Retina (tissue), 1 donor: ENCODE measurements around the gene RBM19.
A peak's percentile ranks its signal among the peaks of the same experiment; 100 is the strongest.
"Not testable (repeated sequence)": the region's sequence is repeated elsewhere in the genome, so short reads cannot be mapped to it uniquely, and the experiment has no call there.

ENCODE experiments used
- DNase-seq: peaks from one replicate; pipeline ENCODE4 v3.0.0-alpha.2; 2016

The RBM19 gene

GRCh38 chr12:113965951-113966797, at the start of gene RBM19:
Gene RBM19, minus strand, starts transcription at chr12:113966325. Its CDS starts 98 bp downstream, at chr12:113966227.
- peak; percentile 98 for DNase-seq

- no peak for DNase-seq
These were observed 49.7 kb upstream of the RBM19 start for GRCh38 chr12:114015851-114016250.

GRCh38 chr12:114013575-114014345, 47.6 kb upstream of the RBM19 start:
- no peak for DNase-seq

GRCh38 chr12:114012744-114013431, 46.8 kb upstream of the RBM19 start:
- no peak for DNase-seq

GRCh38 chr12:114011711-114012110, 45.6 kb upstream of the RBM19 start:
- DNase-seq: no peak

GRCh38 chr12:114006482-114007425, 40.6 kb upstream of the RBM19 start:
- no peak for DNase-seq

- no peak for DNase-seq
These were observed 38.3 kb upstream of the RBM19 start for GRCh38 chr12:114004402-114004801.

- no peak for DNase-seq
These were observed 37.2 kb upstream of the RBM19 start for GRCh38 chr12:114003286-114003685.

GRCh38 chr12:114001511-114002340, 35.6 kb upstream of the RBM19 start:
- no peak for DNase-seq

- DNase-seq: no peak
These were observed 34.7 kb upstream of the RBM19 start for GRCh38 chr12:114000861-114001260.

- not testable (repeated sequence) for DNase-seq
These were observed 34.1 kb upstream of the RBM19 start for GRCh38 chr12:114000261-114000660.

- DNase-seq: no peak
These were observed 31.2 kb upstream of the RBM19 start for GRCh38 chr12:113997365-113997764.

GRCh38 chr12:113996026-113996425, 29.9 kb upstream of the RBM19 start:
- DNase-seq: no peak

- DNase-seq: no peak
These were observed 27.9 kb upstream of the RBM19 start for GRCh38 chr12:113994051-113994450.

- not testable (repeated sequence) for DNase-seq
These were observed 26.6 kb upstream of the RBM19 start for GRCh38 chr12:113992751-113993150.

GRCh38 chr12:113991224-113992044, 25.3 kb upstream of the RBM19 start:
- no peak for DNase-seq

GRCh38 chr12:113990250-113991223, 24.4 kb upstream of the RBM19 start:
- DNase-seq: no peak

- no peak for DNase-seq
These were observed 22.9 kb upstream of the RBM19 start for GRCh38 chr12:113988976-113989375.

- no peak for DNase-seq
These were observed 21.9 kb upstream of the RBM19 start for GRCh38 chr12:113988064-113988451.
